SK-N-SH treated with all-trans-retinoic acid at 6 μM for 48 hours (cell line): ENCODE measurements around the gene ZNF600.
"Not testable (repeated sequence)": the region's sequence is repeated elsewhere in the genome, so short reads cannot be mapped to it uniquely, and the experiment has no call there.

Source experiments
- ESRRG ChIP-seq: fragments of 250-450 bp; sonication (Bioruptor Pico); IDR thresholded peaks from 2 replicates; pipeline ENCODE4 v1.6.1; 2021; ENCODE audit warnings: mild to moderate bottlenecking
- GLIS3 ChIP-seq: fragments of 250-450 bp; sonication (Bioruptor Pico); IDR thresholded peaks from 2 replicates; pipeline ENCODE4 v1.5.0; 2020; ENCODE audit warnings: mild to moderate bottlenecking, moderate library complexity
- ISL1 ChIP-seq: fragments of 250-450 bp; sonication (Bioruptor Pico); IDR thresholded peaks from 2 replicates; pipeline ENCODE4 v2.1.2; 2022; ENCODE audit warnings: mild to moderate bottlenecking, moderate library complexity
- PATZ1 ChIP-seq: fragments of 250-450 bp; sonication (Bioruptor Pico); IDR thresholded peaks from 2 replicates; pipeline ENCODE4 v1.8.0; 2020; ENCODE audit warnings: mild to moderate bottlenecking, moderate library complexity, borderline replicate concordance
- PPARA ChIP-seq: fragments of 250-450 bp; sonication (Bioruptor Pico); IDR thresholded peaks from 2 replicates; pipeline ENCODE4 v1.5.0; 2020; ENCODE audit warnings: mild to moderate bottlenecking, borderline replicate concordance
- RARB ChIP-seq: fragments of 250-450 bp; sonication (Bioruptor Pico); IDR thresholded peaks from 2 replicates; pipeline ENCODE4 v1.8.0; 2021; ENCODE audit warnings: mild to moderate bottlenecking, moderate library complexity
- SNAI2 ChIP-seq: fragments of 250-450 bp; sonication (Bioruptor Pico); IDR thresholded peaks from 2 replicates; pipeline ENCODE4 v1.5.0; 2020; ENCODE audit warnings: mild to moderate bottlenecking, moderate library complexity
- ZFP3 ChIP-seq: fragments of 250-450 bp; sonication (Bioruptor Pico); IDR thresholded peaks from 2 replicates; pipeline ENCODE4 v1.5.0; 2020; ENCODE audit warnings: mild to moderate bottlenecking, moderate library complexity
- ZFP30 ChIP-seq: fragments of 450-650 bp; formaldehyde crosslinking; IDR thresholded peaks from 2 replicates; pipeline ENCODE4 v1.5.0; 2022; ENCODE audit warnings: mild to moderate bottlenecking, moderate library complexity
- ZNF565 ChIP-seq: fragments of 450-650 bp; formaldehyde crosslinking; conservative IDR thresholded peaks from 2 replicates; pipeline ENCODE4 v1.5.0; 2020; ENCODE audit warnings: low read depth, mild to moderate bottlenecking, moderate library complexity
- TF ChIP-seq, protein P1 (sequence below): fragments of 250-450 bp; sonication (Bioruptor Pico); IDR thresholded peaks from 2 replicates; pipeline ENCODE4 v1.5.1; 2020; ENCODE audit warnings: low read depth, mild to moderate bottlenecking, moderate library complexity
- TF ChIP-seq, protein P2 (sequence below): fragments of 250-450 bp; sonication (Bioruptor Pico); IDR thresholded peaks from 2 replicates; pipeline ENCODE4 v1.5.1; 2021; ENCODE audit warnings: mild to moderate bottlenecking, moderate library complexity
- TF ChIP-seq, protein P3 (sequence below): fragments of 250-450 bp; sonication (Bioruptor Pico); IDR thresholded peaks from 2 replicates; pipeline ENCODE4 v1.5.0; 2020; ENCODE audit warnings: mild to moderate bottlenecking, moderate library complexity

- not testable (repeated sequence) for TF ChIP-seq SNAI2 (CRISPR knock-in tag); ZFP3 (CRISPR knock-in tag); ISL1 (CRISPR knock-in tag); RARB (CRISPR knock-in tag); PPARA (CRISPR knock-in tag); PATZ1 (CRISPR knock-in tag); ZNF565 (CRISPR knock-in tag); ZFP30; ESRRG (CRISPR knock-in tag); GLIS3 (CRISPR knock-in tag)
- TF ChIP-seq, protein P1, sequence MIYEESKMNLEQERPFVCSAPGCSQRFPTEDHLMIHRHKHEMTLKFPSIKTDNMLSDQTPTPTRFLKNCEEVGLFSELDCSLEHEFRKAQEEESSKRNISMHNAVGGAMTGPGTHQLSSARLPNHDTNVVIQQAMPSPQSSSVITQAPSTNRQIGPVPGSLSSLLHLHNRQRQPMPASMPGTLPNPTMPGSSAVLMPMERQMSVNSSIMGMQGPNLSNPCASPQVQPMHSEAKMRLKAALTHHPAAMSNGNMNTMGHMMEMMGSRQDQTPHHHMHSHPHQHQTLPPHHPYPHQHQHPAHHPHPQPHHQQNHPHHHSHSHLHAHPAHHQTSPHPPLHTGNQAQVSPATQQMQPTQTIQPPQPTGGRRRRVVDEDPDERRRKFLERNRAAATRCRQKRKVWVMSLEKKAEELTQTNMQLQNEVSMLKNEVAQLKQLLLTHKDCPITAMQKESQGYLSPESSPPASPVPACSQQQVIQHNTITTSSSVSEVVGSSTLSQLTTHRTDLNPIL = not testable (repeated sequence)
- TF ChIP-seq, protein P2, sequence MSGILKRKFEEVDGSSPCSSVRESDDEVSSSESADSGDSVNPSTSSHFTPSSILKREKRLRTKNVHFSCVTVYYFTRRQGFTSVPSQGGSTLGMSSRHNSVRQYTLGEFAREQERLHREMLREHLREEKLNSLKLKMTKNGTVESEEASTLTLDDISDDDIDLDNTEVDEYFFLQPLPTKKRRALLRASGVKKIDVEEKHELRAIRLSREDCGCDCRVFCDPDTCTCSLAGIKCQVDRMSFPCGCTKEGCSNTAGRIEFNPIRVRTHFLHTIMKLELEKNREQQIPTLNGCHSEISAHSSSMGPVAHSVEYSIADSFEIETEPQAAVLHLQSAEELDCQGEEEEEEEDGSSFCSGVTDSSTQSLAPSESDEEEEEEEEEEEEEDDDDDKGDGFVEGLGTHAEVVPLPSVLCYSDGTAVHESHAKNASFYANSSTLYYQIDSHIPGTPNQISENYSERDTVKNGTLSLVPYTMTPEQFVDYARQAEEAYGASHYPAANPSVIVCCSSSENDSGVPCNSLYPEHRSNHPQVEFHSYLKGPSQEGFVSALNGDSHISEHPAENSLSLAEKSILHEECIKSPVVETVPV (CRISPR knock-in tag) = not testable (repeated sequence)
- TF ChIP-seq, protein P3, sequence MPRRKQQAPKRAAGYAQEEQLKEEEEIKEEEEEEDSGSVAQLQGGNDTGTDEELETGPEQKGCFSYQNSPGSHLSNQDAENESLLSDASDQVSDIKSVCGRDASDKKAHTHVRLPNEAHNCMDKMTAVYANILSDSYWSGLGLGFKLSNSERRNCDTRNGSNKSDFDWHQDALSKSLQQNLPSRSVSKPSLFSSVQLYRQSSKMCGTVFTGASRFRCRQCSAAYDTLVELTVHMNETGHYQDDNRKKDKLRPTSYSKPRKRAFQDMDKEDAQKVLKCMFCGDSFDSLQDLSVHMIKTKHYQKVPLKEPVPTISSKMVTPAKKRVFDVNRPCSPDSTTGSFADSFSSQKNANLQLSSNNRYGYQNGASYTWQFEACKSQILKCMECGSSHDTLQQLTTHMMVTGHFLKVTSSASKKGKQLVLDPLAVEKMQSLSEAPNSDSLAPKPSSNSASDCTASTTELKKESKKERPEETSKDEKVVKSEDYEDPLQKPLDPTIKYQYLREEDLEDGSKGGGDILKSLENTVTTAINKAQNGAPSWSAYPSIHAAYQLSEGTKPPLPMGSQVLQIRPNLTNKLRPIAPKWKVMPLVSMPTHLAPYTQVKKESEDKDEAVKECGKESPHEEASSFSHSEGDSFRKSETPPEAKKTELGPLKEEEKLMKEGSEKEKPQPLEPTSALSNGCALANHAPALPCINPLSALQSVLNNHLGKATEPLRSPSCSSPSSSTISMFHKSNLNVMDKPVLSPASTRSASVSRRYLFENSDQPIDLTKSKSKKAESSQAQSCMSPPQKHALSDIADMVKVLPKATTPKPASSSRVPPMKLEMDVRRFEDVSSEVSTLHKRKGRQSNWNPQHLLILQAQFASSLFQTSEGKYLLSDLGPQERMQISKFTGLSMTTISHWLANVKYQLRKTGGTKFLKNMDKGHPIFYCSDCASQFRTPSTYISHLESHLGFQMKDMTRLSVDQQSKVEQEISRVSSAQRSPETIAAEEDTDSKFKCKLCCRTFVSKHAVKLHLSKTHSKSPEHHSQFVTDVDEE (CRISPR knock-in tag) = not testable (repeated sequence)
Measured at GRCh38 chr19:52745919-52746318, 40.7 kb downstream of the ZNF600 start.
